Uterus (tissue), 4 donors: ENCODE data around the gene PDAP1. TPM values are rescaled to one million over a fixed set of nuclear protein-coding genes. Genes with fewer than 3 reads are reported as not detected.
"Not testable (repeated sequence)": the region's sequence is repeated elsewhere in the genome, so short reads cannot be mapped to it uniquely, and the experiment has no call there.

ENCODE experiments used
- DNase-seq, 2 donors: peaks; one replicate each; pipeline ENCODE4 v3.0.0-alpha.2; 2019 to 2020
- H3K27ac ChIP-seq, 2 donors: fragments of 200-600 bp; sonication (generic); 1 replicate in 1 of 2; 2 replicates in 1 of 2; pipeline ENCODE4 v1.5.1; 2016 to 2018
- H3K27me3 ChIP-seq, 2 donors: fragments of 200-600 bp; sonication (generic); one replicate each; pipeline ENCODE4 v1.5.1; 2018 to 2019; ENCODE audit warnings: control low read depth in 1 of 2
- H3K36me3 ChIP-seq, 2 donors: fragments of 200-600 bp; sonication (generic); one replicate each; pipeline ENCODE4 v1.5.1; 2019; ENCODE audit warnings: control low read depth in 1 of 2
- H3K4me1 ChIP-seq, 2 donors: fragments of 200-600 bp; sonication (generic); one replicate each; pipeline ENCODE4 v1.5.1; 2018 to 2019; ENCODE audit warnings: control low read depth in 1 of 2
- H3K4me3 ChIP-seq, 2 donors: fragments of 200-600 bp; sonication (generic); 1 replicate in 1 of 2; 2 replicates in 1 of 2; pipeline ENCODE4 v1.5.1; 2018 to 2019; ENCODE audit warnings: mild to moderate bottlenecking in 1 of 2
- H3K9me3 ChIP-seq, 2 donors: fragments of 200-600 bp; sonication (generic); one replicate each; pipeline ENCODE4 v1.5.1; 2019; ENCODE audit warnings: control low read depth in 1 of 2
- POLR2A ChIP-seq, 2 donors: fragments of 450-650 bp; IDR thresholded peaks; one replicate each; pipeline ENCODE4 v1.6.1; 2016; ENCODE audit warnings: antibody characterized with exemption in 2 of 2, mild to moderate bottlenecking in 1 of 2, moderate library complexity in 1 of 2
- intact Hi-C: fragments of 100-400 bp; cut with DNase I; formaldehyde crosslinking; loops from one replicate; pipeline ENCODE4 v1.15.1; 2023; ENCODE audit warnings: low total_unique reads
- total RNA-seq, 4 donors: library from RNA; depleted of rRNA in 3 of 4; stranded (reverse); fragments of >200 nt in 3 of 4; gene quantifications; one replicate each; pipeline versions ENCODE4 v1.1.0 to v1.2.4, GENCODE V29; 2014 to 2023
- TF ChIP-seq, protein P1 (sequence below), 4 experiments: fragments of 200-600 bp in 2 of 4; fragments of 450-650 bp in 2 of 4; sonication (generic) in 2 of 4; IDR thresholded peaks; one replicate each; pipeline ENCODE4 v1.5.1; 2016 to 2019; ENCODE audit warnings: antibody characterized with exemption in 4 of 4, mild to moderate bottlenecking in 2 of 4, moderate library complexity in 1 of 4
- donor health status: DM: yes; HTN: yes; CAD: no.

The PDAP1 gene
- total RNA-seq, 4 donors from 2014 or later = 39.9 to 185 (median 72.1) TPM

GRCh38 chr7:99381664-99382075 is 26.7 kb downstream of the PDAP1 start:
- intact Hi-C loops = no loop called here
- Histone ChIP-seq H3K9me3 (no peaks in the 10 kb centered on the region), H3K27me3 (no peaks in the 10 kb centered on the region), H3K27ac (no peak overlapping the region), H3K36me3 (no peaks in the 10 kb centered on the region), H3K4me1 (peaks cover 0 to 9% of the 10 kb centered on the region in 2 donors), H3K4me3 (no peak overlapping the region)
- TF ChIP-seq, protein P1, sequence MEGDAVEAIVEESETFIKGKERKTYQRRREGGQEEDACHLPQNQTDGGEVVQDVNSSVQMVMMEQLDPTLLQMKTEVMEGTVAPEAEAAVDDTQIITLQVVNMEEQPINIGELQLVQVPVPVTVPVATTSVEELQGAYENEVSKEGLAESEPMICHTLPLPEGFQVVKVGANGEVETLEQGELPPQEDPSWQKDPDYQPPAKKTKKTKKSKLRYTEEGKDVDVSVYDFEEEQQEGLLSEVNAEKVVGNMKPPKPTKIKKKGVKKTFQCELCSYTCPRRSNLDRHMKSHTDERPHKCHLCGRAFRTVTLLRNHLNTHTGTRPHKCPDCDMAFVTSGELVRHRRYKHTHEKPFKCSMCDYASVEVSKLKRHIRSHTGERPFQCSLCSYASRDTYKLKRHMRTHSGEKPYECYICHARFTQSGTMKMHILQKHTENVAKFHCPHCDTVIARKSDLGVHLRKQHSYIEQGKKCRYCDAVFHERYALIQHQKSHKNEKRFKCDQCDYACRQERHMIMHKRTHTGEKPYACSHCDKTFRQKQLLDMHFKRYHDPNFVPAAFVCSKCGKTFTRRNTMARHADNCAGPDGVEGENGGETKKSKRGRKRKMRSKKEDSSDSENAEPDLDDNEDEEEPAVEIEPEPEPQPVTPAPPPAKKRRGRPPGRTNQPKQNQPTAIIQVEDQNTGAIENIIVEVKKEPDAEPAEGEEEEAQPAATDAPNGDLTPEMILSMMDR (IDR thresholded peaks at IDR 0.05) = no peak
- no peak for TF ChIP-seq POLR2A (IDR thresholded peaks at IDR 0.05)
- DNase-seq = no peak

GRCh38 chr7:99380823-99381663 is 27.4 kb downstream of the PDAP1 start:
- H3K9me3 ChIP-seq = no peaks in the 10 kb centered on the region
- no peak for DNase-seq
- H3K4me3 ChIP-seq = no peak overlapping the region
- TF ChIP-seq POLR2A (IDR thresholded peaks at IDR 0.05) = no peak
- TF ChIP-seq, protein P1 (IDR thresholded peaks at IDR 0.05) = no peak
- intact Hi-C loops = no loop called here
- H3K36me3 ChIP-seq = no peaks in the 10 kb centered on the region
- H3K27me3 ChIP-seq = no peaks in the 10 kb centered on the region
- peaks cover 0 to 9% of the 10 kb centered on the region in 2 donors for H3K4me1 ChIP-seq
- H3K27ac ChIP-seq = peak overlapping the region; percentile 60 to 84

DNA sequence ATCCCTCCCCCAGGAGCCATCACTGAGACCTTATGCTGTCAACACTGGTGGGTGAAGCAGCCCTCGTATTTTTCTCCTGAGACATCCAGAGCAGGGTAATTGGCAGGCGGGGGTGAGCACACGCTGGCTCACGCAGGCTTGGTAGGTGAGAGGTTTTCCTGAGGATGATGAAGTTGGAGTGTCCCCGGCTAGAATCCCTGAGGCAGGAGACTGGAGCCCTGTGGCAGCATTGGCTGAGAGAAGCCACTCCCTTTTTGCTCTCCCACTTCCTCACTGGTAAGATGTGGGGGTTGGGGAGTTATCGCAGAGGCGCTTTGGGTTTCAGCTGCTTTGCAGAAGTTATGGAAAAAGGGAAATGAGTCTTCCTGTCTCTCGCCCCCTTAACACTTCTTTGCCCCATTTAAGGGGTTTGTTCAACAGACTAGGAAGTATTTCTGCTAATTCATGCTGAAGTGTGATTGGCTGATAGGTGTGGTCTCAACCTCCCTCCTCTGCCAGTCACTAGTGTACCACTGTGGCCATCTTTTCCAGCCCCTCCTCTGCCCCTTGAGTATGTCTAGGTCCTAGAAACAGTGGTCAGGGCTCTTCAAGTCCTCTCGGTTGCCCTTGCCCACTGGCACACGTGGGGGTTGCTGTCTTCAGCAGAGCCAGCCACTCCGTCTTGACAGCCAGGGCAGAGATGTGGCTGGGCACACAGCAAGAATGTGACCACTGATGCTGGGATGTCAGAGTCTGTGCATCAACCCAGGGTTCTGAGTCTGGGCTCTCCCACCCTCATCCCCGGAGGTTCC is 28.2 kb downstream of the PDAP1 start:
- Histone ChIP-seq H3K27me3 (no peaks in the 10 kb centered on the region), H3K27ac (peak overlapping the region; percentile 60 to 84), H3K4me3 (no peak overlapping the region), H3K4me1 (peaks cover 0 to 9% of the 10 kb centered on the region in 2 donors), H3K9me3 (no peaks in the 10 kb centered on the region), H3K36me3 (no peaks in the 10 kb centered on the region)
- TF ChIP-seq, protein P1 (IDR thresholded peaks at IDR 0.05) = no peak
- no peak for TF ChIP-seq POLR2A (IDR thresholded peaks at IDR 0.05)
- no peak for DNase-seq
- intact Hi-C loops = no loop called here

DNA sequence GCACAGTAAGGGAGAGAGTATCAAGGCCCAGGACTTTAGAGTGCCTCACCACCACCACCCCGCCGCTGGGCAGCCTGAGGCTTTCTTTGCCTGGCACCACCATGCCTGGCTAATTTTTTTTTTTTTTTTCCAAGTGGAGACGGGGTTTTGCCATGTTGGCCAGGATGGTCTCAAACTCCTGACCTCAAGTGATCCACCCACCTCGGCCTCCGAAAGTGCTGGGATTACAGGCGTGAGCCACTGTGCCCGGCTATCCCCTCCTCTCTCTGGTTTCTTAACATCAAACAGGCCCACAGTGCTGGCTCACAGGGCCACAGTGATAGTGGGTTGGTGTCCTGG is 28.7 kb downstream of the PDAP1 start:
- H3K27me3 ChIP-seq, H3K4me3 ChIP-seq, H3K9me3 ChIP-seq, DNase-seq, H3K36me3 ChIP-seq, H3K4me1 ChIP-seq, intact Hi-C loops: not testable (repeated sequence)
- H3K27ac ChIP-seq = peak overlapping the region; percentile 60 to 84

- peaks cover 0 to 9% of the 10 kb centered on the region in 2 donors for H3K4me1 ChIP-seq
- TF ChIP-seq POLR2A (IDR thresholded peaks at IDR 0.05) = no peak
- TF ChIP-seq, protein P1 (IDR thresholded peaks at IDR 0.05) = peak in 1 of 4 experiments; percentile 15
- H3K36me3 ChIP-seq = no peaks in the 10 kb centered on the region
- H3K9me3 ChIP-seq = no peaks in the 10 kb centered on the region
- H3K27ac ChIP-seq = peak overlapping the region; percentile 60 to 84
- H3K27me3 ChIP-seq = no peaks in the 10 kb centered on the region
- DNase-seq = peak; percentile 74 to 77
- intact Hi-C loops = no loop called here
- no peak overlapping the region for H3K4me3 ChIP-seq
Measured at GRCh38 chr7:99379043-99379577, 29.3 kb downstream of the PDAP1 start.
